Measurements from ENCODE around the gene MINK1.

The MINK1 gene

GRCh38 chr17:4833178-4833940 lies at the start of gene MINK1:
MINK1 (plus strand) TSS chr17:4833340; CDS start chr17:4833584, 244 bp downstream.
- DNase-seq: peak; percentile 90

GRCh38 chr17:4785311-4786105 lies 47.6 kb upstream of the MINK1 start:
- no peak for DNase-seq

DNA sequence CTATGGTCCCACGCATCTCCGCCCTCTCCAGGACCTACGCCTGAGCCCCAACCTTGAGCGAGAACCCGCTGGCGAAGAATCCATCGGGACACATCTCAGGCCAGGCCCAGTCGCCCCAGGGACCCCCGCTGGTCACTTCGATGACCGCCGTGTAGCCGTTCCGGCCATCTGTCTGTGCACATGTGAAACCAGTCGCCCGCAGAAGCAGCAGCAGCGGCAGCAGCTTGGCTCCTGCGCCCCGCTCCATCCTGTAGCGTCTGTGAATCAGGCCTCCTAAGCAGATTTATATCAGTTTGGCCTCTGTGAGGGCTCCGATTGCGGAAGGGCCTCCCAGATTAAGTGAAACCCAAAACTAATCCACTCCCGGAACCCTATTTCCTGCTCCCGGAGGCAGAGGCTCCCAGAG lies 47.0 kb upstream of the MINK1 start, which contains the start of gene VMO1:
Gene VMO1, minus strand, starts transcription at position 259 of the 406 bp plus-strand sequence. Its CDS starts 12 bp downstream, at position 247.
- DNase-seq: no peak

GRCh38 chr17:4786516-4786915 lies 46.6 kb upstream of the MINK1 start:
- DNase-seq: no peak

DNA sequence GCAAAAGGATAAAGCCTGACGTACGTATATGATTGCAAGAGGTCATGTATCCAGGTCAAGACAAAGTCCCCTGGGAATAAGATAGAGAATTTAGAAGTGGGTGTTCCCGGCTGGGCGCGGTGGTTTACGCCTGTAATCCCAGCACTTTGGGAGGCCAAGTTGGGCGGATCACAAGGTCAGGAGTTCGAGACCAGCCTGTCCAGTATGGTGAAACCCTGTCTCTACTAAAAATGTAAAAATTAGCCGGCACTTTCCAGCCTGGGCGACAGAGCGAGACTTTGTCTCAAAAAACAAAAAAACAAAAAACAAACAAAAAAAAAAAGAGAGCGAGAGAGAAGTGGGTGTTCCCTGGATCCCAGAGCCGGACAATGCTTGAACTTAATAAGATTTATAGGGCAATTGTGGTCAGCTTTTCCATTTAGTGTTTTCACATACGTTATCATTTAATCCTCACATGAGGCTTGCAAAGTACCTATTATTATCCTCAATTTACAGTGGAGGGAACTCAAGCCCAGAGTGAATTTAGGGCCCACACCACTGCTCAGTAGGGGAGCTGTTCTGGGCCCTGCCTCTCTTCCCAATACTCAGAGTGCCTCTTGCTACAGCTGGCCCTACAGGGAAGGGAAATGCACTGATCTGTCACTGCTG lies 44.9 kb upstream of the MINK1 start:
- no peak for DNase-seq

DNA sequence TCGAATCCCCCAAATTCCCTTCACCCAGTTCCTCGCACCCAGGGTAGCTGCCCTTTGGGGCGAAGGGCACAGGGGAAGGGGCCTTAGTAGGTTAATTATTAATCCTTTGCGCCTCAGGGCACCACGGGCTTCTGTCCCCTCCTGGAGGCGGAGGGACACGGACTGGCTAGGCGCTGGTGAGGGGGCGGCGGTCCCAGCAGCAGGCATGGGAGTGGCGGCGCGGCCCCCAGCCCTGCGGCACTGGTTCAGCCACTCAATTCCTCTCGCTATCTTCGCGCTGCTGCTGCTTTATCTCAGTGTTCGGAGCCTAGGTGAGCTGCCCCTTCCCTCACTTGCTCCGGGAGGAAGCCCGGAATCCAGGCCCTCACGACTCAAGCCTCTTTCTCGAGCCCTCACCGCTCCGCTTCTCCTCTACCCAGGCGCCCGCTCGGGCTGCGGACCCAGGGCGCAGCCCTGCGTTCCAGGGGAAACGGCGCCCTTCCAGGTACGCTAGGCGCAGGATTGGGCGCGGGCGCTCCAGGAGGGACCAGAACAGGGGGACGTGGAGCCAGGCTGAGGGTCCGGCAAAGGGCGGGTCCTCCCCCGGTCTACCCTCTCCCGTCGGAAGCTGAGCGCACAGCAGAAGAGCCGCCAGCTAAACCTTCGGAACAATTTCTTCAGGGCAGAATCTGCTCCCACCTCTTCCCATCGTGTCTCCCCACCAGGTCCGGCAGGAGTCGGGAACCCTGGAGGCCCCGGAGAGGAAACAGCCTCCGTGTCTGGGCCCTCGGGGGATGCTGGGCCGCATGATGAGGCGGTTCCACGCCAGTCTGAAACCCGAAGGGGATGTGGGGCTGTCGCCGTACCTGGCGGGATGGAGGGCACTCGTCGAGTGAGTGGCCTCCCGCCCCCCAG lies 44.1 kb upstream of the MINK1 start, which contains the start of gene GLTPD2:
Gene GLTPD2, plus strand, starts transcription at position 158 of the 894 bp plus-strand sequence. Its CDS starts 48 bp downstream, at position 206.
- DNase-seq: no peak

GRCh38 chr17:4789701-4789950 lies 43.5 kb upstream of the MINK1 start:
- DNase-seq: no peak

GRCh38 chr17:4789951-4790704 lies 43.0 kb upstream of the MINK1 start:
- peak; percentile 86 for DNase-seq

DNA sequence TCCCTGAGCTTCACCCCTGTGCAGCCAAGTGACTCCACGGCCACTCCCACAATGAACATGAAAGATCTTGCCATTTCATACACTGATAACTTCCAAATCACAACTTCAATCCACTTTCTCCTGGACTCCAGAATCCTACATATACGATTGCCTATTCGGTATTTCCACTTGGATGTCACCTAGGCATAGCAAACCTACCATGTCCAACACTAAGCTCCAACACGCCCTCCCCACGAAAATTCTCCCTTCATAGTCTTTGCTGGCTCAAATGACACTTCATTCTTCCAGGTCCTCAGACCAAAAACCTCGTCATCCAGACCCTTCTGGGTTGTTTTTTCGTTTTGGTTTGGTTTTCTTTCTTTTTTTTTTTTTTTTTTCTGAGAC lies 42.4 kb upstream of the MINK1 start:
- DNase-seq: no peak

GRCh38 chr17:4795168-4795567 lies 38.0 kb upstream of the MINK1 start:
- no peak for DNase-seq

GRCh38 chr17:4796552-4796920 lies 36.6 kb upstream of the MINK1 start:
- peak; percentile 57 for DNase-seq

DNA sequence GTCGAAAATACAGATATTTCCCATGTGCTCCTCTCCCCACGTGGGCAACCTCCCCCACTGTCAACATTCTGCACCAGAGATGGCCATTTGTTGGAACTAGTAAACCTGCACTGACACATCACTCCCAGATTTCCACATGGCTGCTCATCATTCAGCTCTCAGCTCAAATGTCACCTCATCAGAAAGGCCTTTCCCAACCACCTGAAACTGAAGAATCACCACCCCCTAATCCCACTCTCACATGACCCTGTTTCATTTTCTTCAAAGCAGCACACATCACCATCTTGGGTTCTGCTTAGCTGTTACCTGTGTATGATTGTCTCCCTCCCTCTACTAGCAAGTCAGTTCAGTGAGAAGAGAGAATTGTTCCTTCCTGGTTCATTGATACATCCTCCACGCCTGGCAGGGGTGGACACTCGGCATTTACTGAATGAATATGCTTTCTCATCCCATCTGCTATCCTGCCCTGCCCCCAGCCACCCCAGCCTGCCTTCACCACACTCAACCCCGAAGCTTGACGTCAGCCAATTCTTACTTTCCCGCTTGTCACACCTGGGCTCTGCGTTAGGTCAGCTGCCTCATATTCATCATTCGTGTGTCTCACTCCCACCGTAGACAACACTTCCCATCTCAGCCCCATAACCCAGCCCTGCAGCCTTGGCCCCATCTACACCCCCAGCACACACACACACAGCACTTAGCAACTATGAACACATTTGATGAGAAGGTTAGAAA lies 32.5 kb upstream of the MINK1 start:
- DNase-seq: no peak

- no peak for DNase-seq
Measured at GRCh38 chr17:4802228-4802627, 30.9 kb upstream of the MINK1 start, which contains the start of gene C17orf114. C17orf114 (minus strand) TSS chr17:4802328.

GRCh38 chr17:4806456-4806776 lies 26.7 kb upstream of the MINK1 start:
- peak; percentile 30 for DNase-seq

GRCh38 chr17:4806777-4807604 lies 26.1 kb upstream of the MINK1 start, which contains the start of gene PLD2:
PLD2 (plus strand) TSS chr17:4807152; CDS start chr17:4807773, 621 bp downstream.
- peak; percentile 91 for DNase-seq

- no peak for DNase-seq
Measured at GRCh38 chr17:4807605-4808377, 25.3 kb upstream of the MINK1 start.

- no peak for DNase-seq
Measured at GRCh38 chr17:4808378-4808767, 24.8 kb upstream of the MINK1 start.

DNA sequence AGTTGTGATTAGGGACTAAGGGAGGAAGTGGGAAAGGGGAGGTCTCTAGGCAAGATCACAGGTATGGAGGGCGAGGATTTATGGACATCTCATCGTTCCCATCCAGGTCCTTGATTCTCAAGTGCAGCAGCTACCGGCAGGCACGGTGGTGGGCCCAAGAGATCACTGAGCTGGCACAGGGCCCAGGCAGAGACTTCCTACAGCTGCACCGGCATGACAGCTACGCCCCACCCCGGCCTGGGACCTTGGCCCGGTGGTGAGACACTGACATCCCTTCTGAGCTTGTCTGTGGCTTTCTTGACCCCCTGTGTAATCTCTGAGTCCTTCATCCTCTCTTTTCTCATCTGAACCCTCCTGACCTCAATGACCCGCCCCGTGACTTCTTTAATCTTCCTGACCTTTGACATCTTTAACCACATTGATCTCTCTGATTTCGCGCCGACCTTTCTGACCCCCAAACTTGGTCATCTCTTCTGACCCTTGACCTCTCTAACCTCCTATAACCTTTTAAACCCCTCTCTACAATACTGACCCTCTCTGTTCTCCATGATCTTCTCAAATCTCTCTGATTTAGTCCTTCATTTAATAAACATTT lies 22.3 kb upstream of the MINK1 start:
- no peak for DNase-seq

GRCh38 chr17:4811471-4811870 lies 21.7 kb upstream of the MINK1 start:
- no peak for DNase-seq
